RWPE1 (cell line): ENCODE data around the gene SCRT2.

Experiments
- CTCF ChIA-PET: fragments of 350-600 bp; sonication (Branson Sonifier 250); formaldehyde crosslinking; extraction: SDS; loops from one replicate; lab custom pipeline; 2021; lab: Yijun Ruan, JAX
- POLR2A ChIA-PET: fragments of 400-600 bp; formaldehyde crosslinking; extraction: SDS; loops from one replicate; lab custom pipeline; 2020; ENCODE audit warnings: antibody characterized with exemption; ENCODE audit not compliant: low non-redundant PET; lab: Yijun Ruan, JAX
- DNase-seq: peaks from one replicate; pipeline ENCODE4 v3.0.0; 2012; ENCODE audit warnings: low spot score
- H3K27ac ChIP-seq: fragments of 450-650 bp; 2 replicates; pipeline ENCODE4 v1.5.1; 2017
- CTCF ChIP-seq: fragments of 450-650 bp; conservative IDR thresholded peaks from 2 replicates; pipeline ENCODE4 v1.5.1; 2017; ENCODE audit warnings: low read depth, mild to moderate bottlenecking

The SCRT2 gene

GRCh38 chr20:719068-719467 lies 43.5 kb upstream of the SCRT2 start:
- ChIA-PET POLR2A (no interaction called here), CTCF (interaction anchor here (0.7 to 1.4 kb wide), 2 partner anchors 10 to 74 kb away, joined by 3 to 4 read pairs; no protein-coding TSS in a partner anchor)
- no peak overlapping the region for H3K27ac ChIP-seq
- TF ChIP-seq CTCF = no peak
- DNase-seq = no peak

DNA sequence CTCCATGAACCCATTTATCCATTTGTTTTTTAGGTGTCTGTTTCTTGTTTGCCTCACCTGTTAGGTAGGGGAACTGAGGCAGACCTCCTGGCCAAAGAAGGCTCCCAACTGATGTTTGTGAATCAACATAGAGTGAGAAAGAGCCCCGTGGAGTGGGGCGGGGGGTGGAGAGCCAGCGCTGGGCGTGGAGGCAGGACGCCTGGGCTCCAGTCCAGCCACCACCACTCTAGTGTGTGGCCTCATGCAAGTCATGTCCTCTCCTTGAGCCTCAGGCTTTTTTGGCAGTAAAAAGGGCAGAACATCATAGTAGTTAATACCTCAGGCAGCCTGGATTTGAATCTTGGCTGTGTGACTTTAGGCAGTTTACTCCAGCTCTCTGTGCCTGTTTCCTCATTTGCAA lies 42.2 kb upstream of the SCRT2 start:
- no peak for TF ChIP-seq CTCF
- CTCF ChIA-PET = interaction anchor here (0.6 to 0.8 kb wide), 3 partner anchors 13 to 198 kb away, joined by 3 to 4 read pairs (median 3); partner anchors contain the start of gene ANGPT4
- POLR2A ChIA-PET = no interaction called here
- no peak overlapping the region for H3K27ac ChIP-seq
- DNase-seq = no peak

DNA sequence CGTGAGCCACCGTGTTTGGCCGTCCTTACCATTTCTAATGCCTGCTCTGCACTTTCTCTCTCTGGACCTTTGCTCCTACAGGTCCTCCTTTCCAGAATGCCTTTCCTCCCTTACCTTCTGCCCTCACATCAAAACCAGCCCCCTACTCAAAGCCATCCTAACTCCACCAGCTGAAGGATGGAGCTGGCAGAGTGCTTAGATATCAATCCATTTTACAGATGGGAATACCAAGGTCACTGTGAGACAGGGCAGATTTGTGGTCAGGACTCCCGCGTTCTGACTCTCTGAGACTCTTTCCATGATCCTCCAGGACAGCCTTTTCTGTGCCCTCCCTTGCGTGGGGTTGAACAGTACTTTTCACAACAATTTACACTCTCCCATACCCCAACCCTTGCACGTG lies 41.7 kb upstream of the SCRT2 start:
- POLR2A ChIA-PET = no interaction called here
- no peak overlapping the region for H3K27ac ChIP-seq
- CTCF ChIA-PET = interaction anchor here (0.6 to 0.7 kb wide), 2 partner anchors 13 to 142 kb away, joined by 3 read pairs; no protein-coding TSS in a partner anchor
- TF ChIP-seq CTCF = no peak
- no peak for DNase-seq

DNA sequence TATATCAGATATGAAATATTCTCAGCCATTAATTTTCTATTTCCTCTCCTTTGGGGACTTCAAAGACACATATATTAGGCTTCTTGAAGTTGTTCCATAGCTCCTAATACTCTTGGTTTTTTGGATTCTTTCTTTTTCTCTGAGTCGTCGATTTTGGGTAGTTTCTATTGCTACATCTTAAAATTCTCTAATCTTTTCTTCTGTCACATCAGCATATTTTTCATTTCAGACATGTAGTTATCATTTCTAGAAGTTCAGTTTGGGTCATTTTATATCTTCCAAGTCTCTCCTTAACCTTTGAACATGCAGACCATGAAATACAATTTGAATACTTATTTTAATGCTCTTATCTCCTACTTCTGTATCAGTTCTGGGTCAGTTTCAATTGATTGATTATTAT lies 38.9 kb upstream of the SCRT2 start:
- CTCF ChIA-PET = no interaction called here
- POLR2A ChIA-PET = no interaction called here
- TF ChIP-seq CTCF = no peak
- H3K27ac ChIP-seq = no peak overlapping the region
- no peak for DNase-seq

DNA sequence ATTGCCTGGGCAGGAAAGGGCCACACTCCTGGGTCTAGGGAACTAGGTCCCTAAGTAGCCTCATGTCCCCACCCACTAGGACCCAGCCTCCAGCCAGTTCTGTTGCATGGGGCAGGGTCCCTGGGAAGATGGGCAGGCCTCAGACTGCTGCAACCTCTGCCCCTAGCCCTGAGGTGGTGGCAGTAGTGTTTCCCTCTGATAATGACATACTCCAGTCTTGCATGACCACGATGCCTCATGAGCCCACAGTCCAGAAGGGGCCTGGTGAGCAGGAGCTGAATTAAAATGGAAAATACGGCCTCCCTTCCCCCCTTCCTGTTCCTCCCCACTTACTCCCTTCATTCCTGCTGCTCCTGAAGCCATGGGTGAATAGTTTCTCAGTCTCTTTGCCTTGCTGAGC lies 36.0 kb upstream of the SCRT2 start:
- no peak overlapping the region for H3K27ac ChIP-seq
- DNase-seq = no peak
- TF ChIP-seq CTCF = no peak
- ChIA-PET POLR2A (no interaction called here), CTCF (interaction anchor here (1.4 kb wide), 1 partner anchor 44 kb away, joined by 3 read pairs; no protein-coding TSS in a partner anchor)

DNA sequence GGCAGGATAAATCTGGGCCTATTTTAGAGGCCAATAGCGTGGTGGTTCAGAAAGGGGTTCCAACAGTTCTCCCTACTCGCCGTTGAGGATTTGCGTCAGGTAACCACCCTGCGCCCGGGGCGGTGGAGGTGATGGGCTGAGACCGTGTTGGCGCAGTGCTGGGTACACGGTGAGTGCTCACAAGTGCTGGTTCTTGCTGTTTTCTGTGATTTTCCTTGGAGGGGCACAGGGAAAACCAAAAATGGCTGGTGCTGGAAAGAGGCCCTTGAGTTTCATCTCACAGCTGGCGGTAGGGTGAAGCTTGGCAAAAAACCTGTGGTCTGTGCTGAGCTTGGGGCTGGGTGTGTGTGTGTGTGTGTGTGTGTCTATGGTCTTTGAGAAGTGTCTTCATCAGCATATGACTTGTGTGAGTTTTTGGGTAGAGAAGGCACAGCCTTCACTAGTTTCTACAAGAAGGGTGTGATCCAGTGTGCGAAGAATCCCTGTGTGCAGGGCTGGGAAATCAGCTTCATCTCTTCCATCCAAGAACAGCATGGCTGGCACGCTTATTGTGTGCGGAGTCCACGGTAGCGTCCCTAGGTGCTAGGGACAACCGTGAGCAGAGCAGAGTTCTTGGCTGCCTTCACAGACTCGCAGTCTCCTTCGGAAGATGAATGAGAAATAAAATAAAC lies 35.3 kb upstream of the SCRT2 start:
- H3K27ac ChIP-seq = no peak overlapping the region
- POLR2A ChIA-PET = no interaction called here
- no peak for TF ChIP-seq CTCF
- CTCF ChIA-PET = interaction anchor here (1.4 kb wide), 1 partner anchor 44 kb away, joined by 3 read pairs; no protein-coding TSS in a partner anchor
- no peak for DNase-seq
